Hematopoietic multipotent progenitor cell treated with erythropoietin and hydrocortisone succinate and interleukin-3 and kit ligand, for 17 days (in vitro differentiated cells): ENCODE measurements around the gene DCDC2.
A peak's percentile ranks its signal among the peaks of the same experiment; 100 is the strongest.
"Not testable (repeated sequence)": the region's sequence is repeated elsewhere in the genome, so short reads cannot be mapped to it uniquely, and the experiment has no call there.

Source experiments
- DNase-seq: peaks from one replicate; pipeline ENCODE4 v3.0.0-alpha.2; 2015; ENCODE audit warnings: low spot score

DCDC2 gene

DNA sequence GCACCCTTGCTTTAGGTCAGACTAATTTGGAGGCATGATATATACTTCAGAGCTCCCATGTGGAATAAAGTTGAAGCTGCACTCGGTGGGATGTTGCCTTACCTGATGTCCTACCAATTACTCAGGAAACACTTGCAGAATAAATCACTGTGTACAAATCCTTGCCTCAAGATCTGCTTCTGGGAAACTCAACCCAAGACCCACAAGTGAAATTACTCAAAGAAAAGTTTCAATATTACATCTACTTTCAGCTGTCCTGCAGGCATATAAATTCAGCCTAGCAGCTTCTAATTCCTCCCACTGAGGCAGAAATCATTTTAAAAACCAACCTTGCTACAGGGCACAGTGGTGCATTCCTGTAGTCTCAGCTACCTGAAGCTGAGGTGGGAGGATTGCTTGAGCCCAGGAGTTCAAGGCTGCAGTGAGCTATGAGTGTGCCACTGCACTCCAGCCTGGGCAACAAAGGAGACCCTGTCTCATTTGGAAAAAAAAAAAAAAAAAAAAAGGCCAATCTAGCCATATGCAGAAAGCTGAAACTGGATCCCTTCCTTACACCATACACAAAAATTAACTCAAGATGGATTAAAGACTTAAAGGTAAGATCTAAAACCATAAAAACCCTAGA, 20.7 kb upstream of the DCDC2 start:
- DNase-seq, result no peak

GRCh38 chr6:24376871-24377270, 19.0 kb upstream of the DCDC2 start:
- DNase-seq, result no peak

DNA sequence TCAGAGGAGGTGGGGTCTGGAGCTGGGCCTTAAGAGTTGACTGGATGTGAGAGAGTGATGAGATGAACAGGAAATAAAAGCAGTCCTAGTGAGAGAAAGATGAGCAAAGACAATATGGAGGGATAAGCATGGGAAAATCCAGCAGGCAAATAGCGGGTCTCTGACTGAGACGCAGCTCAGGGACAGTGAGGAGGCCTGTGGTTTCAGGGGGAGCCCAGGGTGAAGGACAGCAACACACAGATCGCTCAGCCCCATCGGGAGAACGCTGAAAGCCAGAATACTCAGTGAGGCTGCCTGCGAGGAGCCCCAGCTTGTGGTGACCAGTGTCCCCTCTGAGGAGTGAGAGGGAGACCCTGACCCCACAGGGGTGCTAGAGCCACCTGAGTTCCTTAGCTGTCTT, 16.8 kb upstream of the DCDC2 start:
- DNase-seq, result no peak

GRCh38 chr6:24365103-24365633, 7.3 kb upstream of the DCDC2 start:
- DNase-seq, result not testable (repeated sequence)

- DNase-seq, result not testable (repeated sequence)
Measured at GRCh38 chr6:24362363-24362762, 4.5 kb upstream of the DCDC2 start.

DNA sequence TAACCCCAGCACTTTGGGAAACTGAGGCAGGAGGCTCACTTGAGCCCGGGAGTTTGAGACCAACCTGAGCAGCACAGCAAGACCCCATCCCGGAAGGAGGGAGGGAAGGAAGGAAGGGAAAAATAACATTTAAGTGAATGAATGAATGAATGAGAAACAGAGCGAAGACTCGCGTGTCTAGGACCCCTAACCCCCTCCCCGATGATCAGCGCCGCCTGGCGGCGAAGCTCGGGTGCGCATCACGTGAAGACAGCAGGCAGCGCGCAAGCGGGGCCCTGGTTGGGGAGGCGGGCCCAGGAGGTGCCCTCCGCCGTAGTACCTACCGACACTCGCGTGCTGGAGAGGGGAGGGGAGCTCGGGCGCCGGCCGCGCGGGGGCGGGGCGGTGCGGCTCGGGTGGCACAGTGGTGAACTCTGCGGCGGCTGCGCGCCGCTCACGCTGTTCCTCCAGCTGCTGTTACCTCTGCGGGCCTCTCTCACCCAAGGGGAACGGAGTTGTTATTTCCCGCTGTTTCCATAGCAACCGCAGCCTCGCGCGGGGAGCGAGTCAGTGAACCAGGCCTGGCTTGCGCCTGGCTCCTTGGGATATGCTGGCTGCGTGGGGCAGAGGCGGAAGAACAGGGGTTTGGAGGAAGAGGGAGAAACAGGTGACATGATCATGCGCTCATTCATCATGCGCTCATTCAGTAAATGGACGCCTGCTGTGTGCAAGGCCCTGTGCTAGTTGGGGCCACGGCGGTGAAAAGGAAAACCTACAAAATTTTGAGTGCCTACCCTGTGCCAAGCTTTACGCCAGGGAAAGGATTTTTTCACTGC, 2.0 kb upstream of the DCDC2 start:
- DNase-seq, result peak; percentile 57

- no peak for DNase-seq
Measured at GRCh38 chr6:24358219-24358821, 461 bp upstream of the DCDC2 start.

DNA sequence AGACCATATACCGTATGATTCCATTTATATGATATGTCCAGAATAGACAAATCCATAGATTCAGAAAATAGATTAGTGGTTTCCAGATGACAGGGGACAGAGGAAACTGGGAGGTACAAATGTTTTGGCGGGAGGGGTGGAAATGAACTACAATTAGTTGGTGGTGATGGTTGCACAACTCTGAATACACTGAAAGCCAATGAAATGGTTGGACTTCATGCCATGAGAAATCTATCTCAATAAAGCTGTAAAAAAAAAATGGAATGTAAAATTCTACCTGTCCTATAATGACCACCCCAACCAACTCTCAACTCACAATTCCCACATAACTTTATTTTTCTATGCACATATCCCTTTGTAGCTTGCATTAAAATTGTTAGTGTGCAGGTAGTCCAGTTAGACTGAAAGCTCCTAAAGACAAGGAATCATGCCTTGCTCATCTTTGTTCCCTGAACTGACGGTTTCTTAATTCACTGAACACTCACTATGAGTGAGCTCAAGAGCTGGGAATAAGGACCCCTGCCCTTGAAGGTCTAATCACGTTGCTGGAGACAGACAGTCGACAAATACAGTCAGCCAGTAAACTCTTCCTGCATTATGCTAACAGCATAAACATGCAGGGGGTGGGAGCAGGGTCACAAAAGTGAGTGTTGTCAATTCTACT, 1.4 kb downstream of the DCDC2 start:
- no peak for DNase-seq

GRCh38 chr6:24355393-24355792, 2.5 kb downstream of the DCDC2 start:
- no peak for DNase-seq

- no peak for DNase-seq
Measured at GRCh38 chr6:24353861-24354260, 4.0 kb downstream of the DCDC2 start.

GRCh38 chr6:24352434-24352833, 5.4 kb downstream of the DCDC2 start:
- DNase-seq, result no peak

GRCh38 chr6:24344976-24345375, 12.9 kb downstream of the DCDC2 start:
- no peak for DNase-seq

- DNase-seq, result no peak
Measured at GRCh38 chr6:24340998-24341938, 16.6 kb downstream of the DCDC2 start.

DNA sequence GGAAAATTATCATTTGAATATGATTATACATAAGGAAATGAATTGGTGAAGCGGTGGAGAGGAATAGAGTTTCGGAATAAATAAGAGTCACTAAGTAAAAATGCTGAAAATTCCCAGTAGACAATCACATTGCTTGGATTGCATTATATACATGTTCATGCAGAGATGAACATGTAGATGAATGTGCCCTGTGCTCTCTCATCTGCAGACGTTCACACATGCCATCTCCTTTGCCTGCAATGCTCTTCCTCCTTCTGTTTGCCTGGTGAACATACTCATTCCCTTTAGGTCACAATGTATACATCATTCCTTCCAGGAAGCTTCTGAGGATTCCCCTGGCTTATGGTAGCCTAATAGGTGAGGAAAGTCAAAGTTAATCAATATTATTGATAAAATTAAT, 17.9 kb downstream of the DCDC2 start:
- no peak for DNase-seq

DNA sequence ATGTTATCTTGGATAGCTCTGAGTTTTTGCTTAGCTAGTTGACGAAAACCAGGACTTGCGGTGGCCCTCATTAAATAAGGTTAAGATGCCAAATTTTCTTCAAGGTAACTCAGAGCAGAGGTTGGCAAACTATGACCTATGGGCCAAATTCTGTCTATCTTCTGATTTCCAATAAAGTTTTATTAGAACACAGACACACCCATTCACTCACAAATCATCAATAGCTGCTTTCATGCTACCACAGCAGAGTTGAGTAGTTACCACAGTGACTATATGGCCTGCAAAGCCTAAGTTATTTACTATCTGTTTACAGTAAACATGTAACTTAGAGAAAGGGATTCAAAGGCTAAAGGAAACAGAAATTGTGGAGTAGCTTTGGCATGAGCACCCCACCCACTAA, 23.6 kb downstream of the DCDC2 start:
- DNase-seq, result no peak

GRCh38 chr6:24332317-24332716, 25.5 kb downstream of the DCDC2 start:
- no peak for DNase-seq

- DNase-seq, result no peak
Measured at GRCh38 chr6:24330137-24330732, 27.6 kb downstream of the DCDC2 start.

GRCh38 chr6:24329451-24329850, 28.4 kb downstream of the DCDC2 start:
- DNase-seq, result no peak

GRCh38 chr6:24329022-24329421, 28.8 kb downstream of the DCDC2 start:
- no peak for DNase-seq

DNA sequence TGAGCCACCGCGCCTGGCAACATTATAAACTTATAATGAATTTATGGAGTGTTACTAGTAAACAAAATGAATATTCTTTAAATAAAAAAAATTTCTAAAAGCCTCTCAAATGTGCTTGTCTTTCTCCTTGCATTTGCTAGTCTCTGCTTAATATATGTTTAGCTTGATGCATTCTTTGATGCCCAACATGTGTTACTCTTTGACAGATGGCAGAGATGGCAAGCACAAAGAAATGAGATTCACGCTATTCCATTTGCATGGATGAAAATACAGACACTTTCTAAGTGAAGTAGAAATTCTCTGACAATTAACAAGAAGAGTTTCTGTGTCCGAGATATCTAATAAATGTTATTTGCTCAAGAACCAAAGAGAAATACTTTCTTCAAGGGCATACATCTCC, 30.1 kb downstream of the DCDC2 start:
- DNase-seq, result no peak

- DNase-seq, result no peak
Measured at GRCh38 chr6:24325978-24326377, 31.9 kb downstream of the DCDC2 start.
